Activated T-helper 1 cell treated with Interleukin-2 at 50 U/mL for 16 hours (primary cell): ENCODE measurements around the gene TTF2.
"Not testable (repeated sequence)": the region's sequence is repeated elsewhere in the genome, so short reads cannot be mapped to it uniquely, and the experiment has no call there.

Experiments used
- DNase-seq: peaks from one replicate; pipeline ENCODE4 v3.0.0-alpha.2; 2020; ENCODE audit warnings: low read depth

TTF2 gene

DNA sequence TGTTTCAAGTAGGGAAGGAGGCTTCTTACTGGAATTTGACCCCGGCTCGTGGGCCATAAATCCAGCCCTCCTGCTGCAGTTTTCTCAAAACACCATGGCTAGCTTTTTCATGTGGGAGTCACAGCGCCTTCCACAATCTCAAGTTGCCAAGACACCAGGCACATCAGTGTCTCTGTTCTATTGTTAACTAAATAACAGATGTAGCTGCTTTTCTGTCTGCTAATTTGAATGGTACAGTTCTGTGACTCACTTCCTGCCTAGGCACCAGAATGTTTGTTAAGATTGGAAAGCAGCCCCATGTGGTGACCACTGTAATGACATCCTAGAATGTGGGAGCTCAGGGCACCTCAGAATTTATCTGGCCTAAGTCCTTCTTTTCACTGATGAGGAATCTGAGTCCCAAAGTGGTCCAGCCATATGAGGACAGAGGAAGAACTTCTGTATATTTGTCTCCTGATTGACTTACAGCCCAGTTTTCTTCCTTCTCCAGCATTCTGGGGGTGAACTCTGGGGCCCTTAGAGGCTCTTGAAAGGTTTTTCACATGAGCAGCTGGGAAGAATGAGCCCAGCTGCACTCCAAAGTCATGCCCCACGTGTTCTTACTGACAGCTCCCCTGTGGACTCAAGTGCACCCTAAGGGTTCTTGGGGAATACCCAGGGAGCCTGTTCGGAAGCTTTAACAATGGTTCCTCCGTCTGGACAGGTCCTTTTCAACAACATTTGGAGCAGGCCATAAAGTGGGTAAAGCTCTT is 33.9 kb downstream of the TTF2 start:
- DNase-seq, result no peak

DNA sequence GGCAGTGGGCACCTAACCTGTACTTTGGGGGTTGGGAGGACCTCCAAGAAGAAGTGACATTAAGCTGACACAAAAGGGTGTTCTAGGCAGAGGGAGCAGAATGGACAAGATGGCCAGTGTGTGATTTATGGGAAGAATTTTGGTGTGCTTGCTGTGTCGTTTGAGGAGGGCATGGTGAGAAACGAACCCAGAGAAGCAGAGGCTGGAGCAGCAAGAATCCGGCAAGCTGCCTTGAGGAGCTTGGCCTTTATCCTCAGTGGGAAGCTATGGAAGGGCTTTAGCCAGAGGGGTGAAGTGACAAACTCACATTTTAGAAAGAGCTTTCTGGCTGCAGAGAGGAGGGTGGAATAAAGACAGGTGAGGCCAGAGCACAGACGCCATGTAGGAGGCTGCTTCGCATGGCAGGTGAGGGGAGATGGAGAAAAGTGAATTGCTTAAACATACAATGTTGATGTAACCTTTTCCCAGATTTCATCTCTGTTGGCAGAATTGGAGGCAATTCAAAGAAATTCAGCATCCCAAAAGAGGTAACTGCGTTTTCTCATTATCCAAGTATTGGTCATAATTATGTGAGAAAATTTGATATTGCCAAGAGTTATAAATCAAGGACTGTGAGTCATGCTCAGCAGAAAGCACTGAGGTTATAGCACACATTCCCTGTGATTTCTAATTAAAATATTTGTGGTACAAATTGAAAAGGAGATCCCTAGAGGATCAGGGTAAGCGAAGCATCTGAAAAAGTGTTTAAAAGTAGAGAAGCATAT is 34.9 kb downstream of the TTF2 start:
- no peak for DNase-seq

DNA sequence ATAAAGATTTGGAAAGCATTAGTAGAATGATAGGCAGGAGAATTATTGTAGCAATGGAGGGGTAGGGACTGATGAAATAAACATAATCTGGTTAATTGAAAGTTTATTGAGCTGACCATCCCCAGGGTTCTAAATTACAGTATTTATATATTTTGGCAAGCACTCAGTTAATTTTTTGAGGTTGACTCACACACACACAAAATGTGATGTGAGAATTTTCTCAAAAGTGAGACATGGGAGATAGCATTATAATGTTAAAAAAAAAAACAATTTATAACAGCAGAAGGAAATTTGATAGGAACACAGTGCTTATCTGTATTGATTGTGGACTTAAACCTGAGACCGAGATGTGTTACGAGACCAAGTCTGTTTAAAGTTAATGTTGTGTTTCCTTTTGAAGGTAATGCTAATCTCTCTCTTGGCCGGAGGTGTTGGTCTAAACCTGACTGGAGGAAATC is 36.9 kb downstream of the TTF2 start:
- DNase-seq, result no peak

DNA sequence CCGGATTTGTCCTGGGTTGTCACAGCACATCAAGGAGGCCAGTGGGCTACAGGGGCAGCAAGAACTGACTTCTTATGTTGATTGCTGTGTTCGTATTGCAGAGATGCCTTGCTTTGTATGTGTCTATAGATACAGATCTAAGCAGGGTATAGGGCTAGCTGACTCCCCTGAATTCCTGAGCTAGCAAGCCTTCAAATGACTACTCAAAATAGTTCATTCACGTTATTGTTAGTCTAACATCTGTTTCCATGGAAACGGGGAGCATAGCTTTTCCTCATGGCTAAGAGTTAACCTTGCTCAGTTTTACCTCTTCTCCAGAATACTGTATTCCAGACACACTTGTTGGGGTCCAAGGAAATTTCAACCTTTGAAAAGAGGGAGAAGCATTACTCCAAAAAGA is 37.3 kb downstream of the TTF2 start:
- DNase-seq, result no peak

DNA sequence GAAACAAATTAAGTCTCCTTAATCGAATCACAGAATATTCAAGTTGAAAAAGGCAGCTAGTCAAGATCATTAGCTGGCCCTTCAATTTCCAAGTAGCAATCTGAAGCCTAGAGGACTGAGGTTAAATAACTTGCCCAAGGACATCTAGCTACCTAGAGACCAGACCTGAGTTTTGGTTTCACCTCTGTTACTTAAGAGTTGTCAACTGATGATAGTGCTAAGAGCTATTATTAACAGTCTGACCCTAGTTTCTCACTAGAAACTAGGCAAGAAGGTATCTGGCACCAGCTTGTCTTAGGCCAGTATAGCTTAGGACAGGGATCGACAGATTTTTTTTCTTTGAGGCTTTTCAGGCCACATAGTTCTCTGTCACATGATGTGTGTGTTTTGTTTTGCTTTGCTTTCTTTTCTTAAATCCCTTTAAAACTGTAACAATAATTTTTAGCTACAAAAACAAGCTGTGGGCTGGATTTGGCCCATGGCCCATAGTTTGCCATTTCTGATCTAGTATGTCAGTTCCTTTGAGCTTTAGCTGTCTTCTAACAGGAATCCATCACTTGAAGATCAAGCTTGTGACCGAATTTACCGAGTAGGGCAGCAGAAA is 38.3 kb downstream of the TTF2 start:
- DNase-seq, result no peak

DNA sequence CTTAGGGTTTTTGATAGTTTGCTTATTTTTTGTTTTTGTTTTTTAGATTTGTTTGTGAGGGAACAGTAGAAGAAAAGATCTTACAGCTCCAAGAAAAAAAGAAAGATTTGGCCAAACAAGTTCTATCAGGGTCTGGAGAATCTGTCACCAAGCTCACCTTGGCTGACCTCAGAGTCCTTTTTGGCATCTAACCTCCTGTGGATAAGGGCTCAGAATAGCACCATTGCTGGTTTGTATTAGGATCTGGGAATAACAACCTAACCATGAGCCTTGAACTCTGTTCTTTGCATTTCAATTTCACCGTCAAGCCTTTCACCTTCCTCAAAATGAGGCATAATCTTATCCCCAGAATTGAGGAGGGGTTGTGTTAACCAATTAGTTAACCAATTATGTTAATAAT is 41.2 kb downstream of the TTF2 start:
- no peak for DNase-seq

DNA sequence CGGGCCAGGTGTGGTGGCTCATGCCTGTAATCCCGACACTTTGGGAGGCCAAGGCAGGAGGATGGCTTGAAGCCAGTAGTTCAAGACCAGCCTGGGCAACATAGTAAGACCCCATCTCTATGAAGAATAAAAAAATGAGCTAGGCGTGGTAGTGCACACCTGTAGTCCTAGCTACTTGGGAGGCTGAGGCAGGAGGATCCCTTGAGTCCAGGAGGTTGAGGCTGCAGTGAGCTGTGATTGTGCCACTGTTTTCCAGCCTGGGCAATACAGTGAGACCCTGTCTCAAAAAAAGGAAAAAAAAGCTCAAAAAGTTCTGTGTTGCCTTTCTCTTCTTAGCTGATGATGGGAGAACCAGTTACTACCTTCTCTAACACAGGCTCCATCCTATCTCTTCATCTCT is 41.7 kb downstream of the TTF2 start:
- DNase-seq, result not testable (repeated sequence)

DNA sequence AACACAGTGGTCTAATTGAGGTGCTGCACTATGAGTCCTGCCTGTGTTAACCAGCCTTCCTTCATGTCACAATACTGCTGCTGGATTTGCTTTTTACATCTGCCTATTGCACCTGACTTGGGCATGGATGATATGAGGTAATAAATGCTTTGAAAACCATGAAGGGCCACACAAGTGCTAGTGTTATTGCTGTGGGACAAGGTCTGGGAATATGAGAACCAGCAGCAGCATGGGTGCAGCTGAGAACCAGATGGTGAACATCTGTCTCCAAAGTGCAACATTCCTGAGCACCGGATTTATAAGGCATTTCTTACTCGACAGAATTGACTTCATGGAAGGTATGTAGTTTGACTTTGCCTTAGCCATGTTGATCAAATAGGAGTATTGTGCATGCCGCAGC is 44.9 kb downstream of the TTF2 start:
- no peak for DNase-seq

DNA sequence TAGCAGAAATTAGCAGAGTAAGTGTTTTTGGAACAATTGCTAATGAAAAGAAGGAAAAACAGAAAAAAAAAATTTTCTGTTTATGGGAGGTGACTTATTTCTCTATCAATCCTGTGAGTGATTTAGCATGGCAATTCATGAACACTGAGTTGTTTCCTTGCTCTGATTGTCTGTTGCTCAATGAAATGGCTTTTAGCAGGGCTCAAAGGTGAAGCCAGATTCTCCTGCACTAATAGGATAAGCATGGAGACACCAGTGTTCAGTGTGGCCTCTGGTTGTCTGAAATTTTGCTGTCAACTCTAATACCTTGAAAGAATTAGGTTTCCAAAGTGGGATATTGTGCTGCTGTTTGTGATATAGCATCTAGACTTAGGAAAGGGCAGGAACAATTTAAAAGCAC is 45.6 kb downstream of the TTF2 start:
- DNase-seq, result no peak

DNA sequence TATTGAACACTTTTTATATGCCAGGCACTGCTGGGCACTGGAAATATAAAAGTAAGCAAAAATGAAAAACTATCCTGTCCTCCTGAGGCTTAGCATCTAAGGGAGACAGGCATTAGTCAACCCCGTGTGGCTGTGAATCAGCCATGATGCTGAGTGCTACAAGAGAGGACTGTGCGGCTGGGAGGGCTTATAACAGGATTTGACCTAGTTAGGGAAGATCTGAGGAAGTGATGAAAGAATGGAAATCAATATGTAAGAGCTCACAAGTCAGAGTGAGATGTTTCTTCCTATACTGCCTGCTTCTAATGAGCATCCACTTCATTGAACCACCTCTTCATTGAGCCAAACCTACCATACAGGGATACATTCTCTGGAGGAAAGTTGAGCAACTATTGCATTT is 46.4 kb downstream of the TTF2 start:
- DNase-seq, result no peak

DNA sequence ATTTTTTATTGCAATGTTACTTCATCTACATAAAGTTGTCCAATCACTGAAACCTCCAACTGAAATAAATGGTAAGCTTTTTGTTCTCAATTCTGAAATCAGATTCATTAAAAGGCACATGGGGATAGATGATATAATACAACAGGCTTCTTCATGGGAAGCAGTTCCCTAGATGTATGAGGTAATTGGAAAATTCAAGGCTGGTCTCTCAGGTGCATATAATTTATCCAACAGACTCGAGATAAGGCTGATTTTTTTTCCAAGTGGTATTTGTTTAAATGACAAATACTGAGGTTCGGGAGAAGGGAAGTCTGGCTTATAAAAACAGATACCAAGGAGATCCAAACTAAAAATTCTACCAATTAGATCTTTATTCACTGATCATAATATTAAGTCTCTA is 47.2 kb downstream of the TTF2 start:
- DNase-seq, result no peak

DNA sequence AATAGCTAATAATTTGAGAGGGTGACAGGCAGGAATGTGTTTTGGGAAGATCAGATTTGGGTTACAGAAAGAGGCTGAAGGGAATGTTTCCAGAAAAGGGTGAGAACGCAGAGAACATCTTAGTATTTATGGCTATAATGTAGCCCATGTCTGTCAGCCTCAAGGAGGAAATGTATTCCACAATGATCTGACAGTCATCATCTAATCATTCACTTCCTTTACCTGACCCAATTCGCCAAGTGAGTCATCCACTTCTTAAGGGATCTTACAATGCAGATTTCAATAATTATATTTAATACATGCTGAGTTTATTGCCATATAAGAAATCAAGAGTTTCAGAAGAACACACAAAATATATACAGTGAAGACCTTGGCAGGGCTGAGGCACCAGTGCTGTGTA is 50.6 kb downstream of the TTF2 start:
- DNase-seq, result no peak

DNA sequence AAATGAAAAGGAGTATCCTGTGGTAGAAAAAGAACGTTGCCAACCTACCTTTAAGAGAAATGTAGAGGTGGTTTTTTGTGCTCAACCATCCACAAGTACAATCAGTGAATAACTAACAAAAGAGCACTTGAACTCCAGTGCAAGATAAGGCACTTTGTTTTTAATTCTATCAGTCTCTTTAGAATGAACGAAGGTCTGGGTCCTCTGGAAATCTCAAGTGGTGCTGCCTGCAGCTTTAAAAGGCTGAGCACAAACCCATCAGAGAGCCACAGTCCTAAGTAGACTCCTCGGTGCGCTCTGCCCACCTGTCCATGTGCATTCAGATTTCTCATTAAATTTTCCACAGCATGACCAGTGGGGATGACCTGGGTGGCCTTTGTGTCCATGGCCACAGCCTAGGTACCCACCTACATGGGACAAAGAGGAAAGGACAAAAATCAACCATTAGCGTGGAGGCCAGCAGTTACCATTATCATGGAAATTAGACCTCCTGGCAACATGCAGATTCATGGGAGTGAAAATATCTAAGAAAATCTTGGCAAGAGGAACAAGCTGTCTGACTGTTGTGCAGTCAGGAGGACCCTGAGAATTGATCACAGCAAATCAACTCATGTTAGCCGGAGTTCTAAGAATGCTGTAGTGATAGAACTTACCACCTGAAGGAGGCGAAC is 52.1 kb downstream of the TTF2 start:
- no peak for DNase-seq

DNA sequence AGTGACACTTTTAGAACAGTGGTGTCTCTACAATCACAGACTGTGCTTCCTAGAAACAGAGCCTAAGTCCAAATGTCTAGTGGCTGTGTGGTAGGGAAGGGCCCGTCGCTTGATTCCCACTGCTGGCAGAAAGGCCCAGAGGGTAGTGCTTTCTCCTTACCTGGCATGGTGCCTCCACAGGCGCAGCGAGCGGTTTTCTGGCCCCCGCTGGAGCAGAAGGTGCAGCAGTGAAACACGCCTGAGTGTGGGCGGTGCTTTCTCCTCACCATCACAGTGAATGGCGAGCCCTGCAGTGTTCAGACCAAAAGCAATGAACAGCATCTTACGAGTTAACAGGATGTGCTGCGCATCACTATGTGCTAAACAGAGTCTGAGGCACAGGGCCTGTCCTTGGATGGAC is 53.1 kb downstream of the TTF2 start:
- no peak for DNase-seq

DNA sequence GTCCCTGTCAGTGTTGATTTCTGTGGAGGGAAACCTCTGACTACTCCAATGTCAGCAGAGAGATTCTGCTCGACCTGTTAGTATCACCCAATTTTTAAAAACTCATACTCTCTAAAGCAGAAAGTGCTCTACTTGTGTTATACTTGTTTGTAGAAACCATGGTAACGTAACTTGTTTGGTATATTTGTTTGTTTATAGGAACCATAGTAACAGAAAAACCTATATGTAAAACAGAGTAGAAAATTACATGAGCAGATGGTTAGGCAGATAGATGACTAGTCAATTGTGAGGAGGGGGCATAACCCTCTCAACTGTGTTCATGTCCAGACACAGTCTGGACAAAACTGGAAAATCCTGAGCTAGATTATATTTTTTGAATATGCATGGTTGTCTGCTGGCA is 54.8 kb downstream of the TTF2 start:
- DNase-seq, result no peak

DNA sequence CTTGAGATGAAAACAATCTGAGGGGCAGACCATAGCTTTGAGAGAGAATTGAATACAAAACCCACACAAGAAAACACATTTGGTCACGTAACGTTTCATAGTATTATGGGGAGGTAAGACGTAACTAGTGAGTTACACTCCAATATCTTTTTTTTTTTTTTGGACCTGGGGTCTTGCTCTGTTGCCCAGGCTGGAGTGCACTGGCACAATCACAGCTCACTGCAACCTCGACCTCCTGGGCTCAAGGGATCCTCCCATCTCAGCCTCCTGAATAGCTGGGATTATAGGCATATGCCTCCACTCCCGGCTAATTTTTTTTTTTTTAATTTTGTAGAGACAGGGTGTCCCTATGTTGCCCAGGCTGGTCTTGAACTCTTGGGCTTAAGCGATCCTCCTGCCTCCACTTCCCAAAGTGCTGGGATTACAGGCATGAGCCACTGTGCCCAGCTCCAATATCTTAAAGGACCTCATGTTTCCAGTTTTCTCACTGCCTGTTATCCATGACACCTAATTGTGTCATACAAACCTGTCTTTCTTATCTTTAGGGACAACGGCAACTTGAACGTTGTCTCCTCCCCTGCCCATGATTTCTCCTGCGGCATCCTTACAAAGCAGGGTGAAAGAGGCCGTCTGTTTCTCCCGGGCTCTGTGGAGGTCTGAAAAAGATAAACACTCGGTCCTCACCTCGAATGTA is 56.1 kb downstream of the TTF2 start:
- no peak for DNase-seq

DNA sequence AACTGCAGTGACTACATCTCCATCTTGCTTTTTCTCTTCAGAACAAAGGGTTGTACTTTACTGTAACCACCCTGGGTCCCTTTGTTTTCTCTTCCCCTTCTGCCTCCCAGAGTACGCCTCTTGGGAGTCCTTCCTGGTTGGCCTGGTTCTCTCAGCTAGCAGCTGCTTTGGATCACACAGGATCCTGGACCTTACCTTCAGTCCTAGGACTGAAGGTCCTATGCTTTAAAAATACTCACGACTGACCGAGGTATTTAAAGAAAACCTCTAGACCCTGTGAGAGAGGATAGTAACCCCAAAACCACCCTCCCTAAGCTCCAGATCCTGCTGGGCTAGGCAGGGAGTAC is 56.6 kb downstream of the TTF2 start:
- DNase-seq, result no peak

DNA sequence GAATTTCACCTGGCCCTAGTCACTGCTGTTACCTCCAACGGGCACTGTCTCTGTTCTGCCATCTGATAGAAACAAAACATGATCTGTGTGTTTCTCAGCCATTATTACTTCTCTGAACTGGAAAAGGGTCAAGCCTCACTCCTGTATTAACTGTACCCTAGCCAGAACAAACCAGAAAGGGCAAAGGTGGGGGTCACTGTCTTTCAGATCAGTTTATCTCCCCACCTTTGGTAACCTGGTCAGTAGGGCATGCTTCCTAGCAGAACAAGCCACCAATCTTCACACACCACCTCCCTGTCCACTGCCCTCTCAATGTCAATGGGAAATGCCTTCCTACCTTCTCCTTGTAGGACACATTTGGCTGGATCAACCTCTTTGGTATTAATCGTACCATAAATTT is 57.6 kb downstream of the TTF2 start:
- no peak for DNase-seq

DNA sequence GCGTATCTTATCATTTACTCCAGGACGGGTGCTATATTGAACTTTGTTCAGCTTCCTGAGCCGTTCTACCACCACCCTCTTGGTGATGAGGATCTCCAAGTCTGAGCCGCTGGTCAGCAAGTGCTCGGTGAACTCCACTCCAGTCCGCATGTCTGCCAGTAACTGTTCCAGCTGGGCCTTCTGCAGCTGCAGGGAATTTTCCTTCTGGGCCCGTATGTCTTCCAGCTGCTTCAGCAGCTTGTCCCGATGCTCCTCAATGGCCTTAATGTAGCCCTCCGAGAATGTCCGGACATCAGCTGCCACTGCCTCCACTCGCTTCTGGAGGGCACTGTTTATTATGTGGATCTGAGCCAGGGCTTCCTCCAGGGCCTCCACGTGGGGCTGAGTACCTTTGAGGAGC is 58.0 kb downstream of the TTF2 start:
- DNase-seq, result no peak

DNA sequence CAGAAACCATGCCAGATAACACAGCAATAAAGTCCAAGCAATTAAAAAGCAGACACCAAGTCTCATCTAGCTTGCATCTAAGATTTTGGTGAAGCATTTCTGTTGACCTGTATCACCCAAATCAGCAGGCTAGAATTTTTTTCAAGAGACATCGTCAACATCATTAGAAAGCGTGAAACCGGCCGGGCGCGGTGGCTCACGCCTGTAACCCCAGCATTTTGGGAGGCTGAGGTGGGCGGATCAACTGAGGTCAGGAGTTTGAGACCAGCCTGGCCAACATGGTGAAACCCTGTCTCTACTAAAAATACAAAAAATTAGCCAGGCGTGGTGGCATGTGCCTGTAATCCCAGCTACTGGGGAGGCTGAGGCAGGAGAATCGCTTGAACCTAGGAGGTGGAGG is 59.0 kb downstream of the TTF2 start:
- DNase-seq, result not testable (repeated sequence)

DNA sequence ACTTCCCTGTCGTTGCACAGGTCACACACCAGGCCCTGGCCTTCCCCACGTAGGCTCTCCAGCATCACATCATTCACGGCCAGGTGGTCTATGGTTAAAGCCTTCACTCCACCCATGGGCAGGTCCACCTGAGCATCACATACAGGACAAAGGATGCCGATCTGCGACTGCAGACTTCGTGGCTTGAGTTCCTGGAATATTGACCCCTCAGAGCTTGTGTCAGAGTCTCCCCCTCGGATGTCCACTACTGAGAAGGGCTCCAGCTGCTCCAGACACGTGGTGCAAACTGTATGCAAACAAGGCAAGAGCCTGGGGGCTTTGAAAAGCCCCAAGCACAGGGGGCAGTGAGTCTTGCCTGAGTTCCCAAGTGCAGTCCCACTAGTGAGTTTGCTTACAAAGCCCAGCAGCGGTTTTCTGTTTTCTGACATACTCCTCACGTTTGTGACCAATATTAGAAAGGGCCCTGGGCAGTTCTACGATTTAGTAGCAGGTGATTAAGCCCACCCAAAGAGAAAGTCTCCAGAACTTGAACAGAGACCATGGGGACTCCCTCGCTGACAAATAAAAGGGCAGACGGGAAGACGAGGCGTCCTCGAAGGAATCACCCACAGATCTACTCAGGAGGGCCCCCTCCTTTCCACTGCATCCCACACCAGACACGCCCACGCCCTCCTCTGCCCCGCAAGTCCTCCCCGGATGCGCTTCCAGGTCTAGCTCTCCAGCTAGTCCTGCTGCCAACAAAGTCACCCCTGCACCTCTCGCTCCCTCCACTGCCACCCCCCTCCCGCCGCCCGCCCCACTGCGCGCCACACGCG is 60.9 kb downstream of the TTF2 start:
- DNase-seq, result no peak
